Measurements from ENCODE around the gene GRWD1. TPM values are rescaled to one million over a fixed set of nuclear protein-coding genes. Genes with fewer than 3 reads are reported as not detected.

The GRWD1 gene
- total and polyA plus RNA-seq, 2 of the 4 experiments (the other 2 are of a cell fraction): 22.0 to 22.5 TPM

DNA sequence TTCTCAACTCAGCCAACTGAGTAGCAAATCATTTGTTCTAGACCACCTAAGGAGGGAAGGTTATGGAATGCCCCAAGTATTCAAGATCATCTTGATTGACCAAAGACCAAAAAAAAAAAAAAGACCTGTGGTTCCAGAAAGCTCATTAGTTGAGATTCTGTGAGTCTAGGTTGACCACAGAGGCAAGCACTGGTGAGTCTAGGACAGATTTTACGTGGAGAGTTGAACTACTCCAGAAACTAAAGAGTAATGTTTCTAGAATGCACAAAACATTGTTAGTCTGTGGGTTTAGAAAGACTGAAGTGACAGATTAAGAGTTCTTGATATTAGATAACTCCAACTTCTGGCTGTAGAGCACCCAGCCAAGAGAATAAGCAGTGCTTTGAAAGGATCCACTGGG is 19.4 kb downstream of the GRWD1 start:
- ChIA-PET CTCF (no interaction called here), POLR2A (ENCODE audit: unreplicated experiment) (no interaction called here)
- Histone ChIP-seq H3K4me1 (ENCODE audit: control insufficient read depth, insufficient read depth, low read length) (no peaks in the 10 kb centered on the region; the same call in 1 of the 2 replicates), H3K9ac (ENCODE audit: low read depth, low read length) (no peak overlapping the region), H4K20me1 (ENCODE audit: insufficient read depth, low read length) (peaks cover 6% of the 10 kb centered on the region), H3K9me3 (ENCODE audit: control insufficient read depth, insufficient read depth, low read length) (no peaks in the 10 kb centered on the region), H4K8ac (ENCODE audit: low read depth in 2 of 2, low read length in 2 of 2) (no peak overlapping the region), H3K4ac (ENCODE audit: low read depth, low read length) (no peak overlapping the region), H2BK5ac (ENCODE audit: low read depth, low read length, poor library complexity, severe bottlenecking) (no peak overlapping the region), H3K36me3 (ENCODE audit: control insufficient read depth, insufficient read depth, low read length) (peaks cover 6% of the 10 kb centered on the region; the same call in 1 of the 2 replicates), H3K4me2 (ENCODE audit: low read depth, low read length) (no peak overlapping the region), H3K4me3 (ENCODE audit: insufficient read depth, low read depth, low read length) (no peak overlapping the region), H3K23ac (ENCODE audit: low read depth, low read length) (no peak overlapping the region), H2AFZ (replicated peaks; ENCODE audit: low read length, poor library complexity) (no peak overlapping the region), H2BK15ac (ENCODE audit: low read depth, low read length) (no peak overlapping the region), H4K91ac (ENCODE audit: insufficient read depth, low read depth, low read length) (no peak overlapping the region), H2AK9ac (replicated peaks; ENCODE audit: low read depth, low read length, poor library complexity) (no peak overlapping the region), H3K79me1 (ENCODE audit: low read depth in 1 of 2, low read length in 2 of 2) (peaks cover 5% of the 10 kb centered on the region in 2 experiments; a peak in 3 of 4 replicates), H3K27me3 (ENCODE audit: control insufficient read depth, insufficient read depth, low read length) (no peaks in the 10 kb centered on the region), H3K18ac (ENCODE audit: low read depth, low read length) (no peak overlapping the region), H3K9me1 (ENCODE audit: insufficient read depth, low read length) (peaks cover 7% of the 10 kb centered on the region; the same call in 1 of the 2 replicates), H4K5ac (ENCODE audit: low read depth, low read length) (no peak overlapping the region), H3K56ac (ENCODE audit: extremely low read depth, insufficient read depth, low read length) (no peak overlapping the region), H3K14ac (replicated peaks; ENCODE audit: low read depth, low read length) (no peak overlapping the region), H2AK5ac (ENCODE audit: low read depth, low read length) (no peak overlapping the region), H2BK20ac (ENCODE audit: low read depth, low read length) (no peak overlapping the region), H3K27ac (ENCODE audit: insufficient read depth, low read length) (no peak overlapping the region), H2BK120ac (ENCODE audit: low read depth, low read length) (no peak overlapping the region)
- no TSS peak for BruUV-seq (replicated peaks)
- no peak for TF ChIP-seq MAZ (IDR thresholded peaks at IDR 0.05; ENCODE audit: borderline replicate concordance, low read depth, low read length)
- no peak for TF ChIP-seq CHD1 (IDR thresholded peaks at IDR 0.05; ENCODE audit: low read depth, low read length)
- no peak for TF ChIP-seq RCOR1 (IDR thresholded peaks at IDR 0.05; ENCODE audit: insufficient replicate concordance, low read length)
- TF ChIP-seq CEBPB (IDR thresholded peaks at IDR 0.05; ENCODE audit: low read depth, low read length): no peak
- no peak for TF ChIP-seq RAD21 (IDR thresholded peaks at IDR 0.05; ENCODE audit: low read length)
- no peak for TF ChIP-seq NFE2L2 (IDR thresholded peaks at IDR 0.05; ENCODE audit: low read depth, low read length)
- no peak for TF ChIP-seq SMC3 (IDR thresholded peaks at IDR 0.05; ENCODE audit: low read depth, low read length)
- TF ChIP-seq CTCF (conservative IDR thresholded peaks at IDR 0.05; ENCODE audit: low read depth, low read length): no peak
- no peak for TF ChIP-seq MXI1 (IDR thresholded peaks at IDR 0.05; ENCODE audit: borderline replicate concordance, low read depth, low read length)
- DNase-seq (no peak), ATAC-seq (ENCODE audit: low read depth) (no peak)
- no CpG with 5 or more reads among the region's 1 CpG for WGBS, 2 experiments (ENCODE audit: extremely low coverage in 2 of 2, insufficient read length in 1 of 2)
- in situ Hi-C loops (cut with MboI; ENCODE audit: low sequenced_read_pairs) (no loop called here), intact Hi-C loops (cut with micrococcal nuclease) (no loop called here), dilution Hi-C loops (cut with HindIII; ENCODE audit: low sequenced_read_pairs, unreplicated experiment) (no loop called here)
